ENCODE results near the gene CNTN4.
A peak's percentile ranks its signal among the peaks of the same experiment; 100 is the strongest.

Gene CNTN4

DNA sequence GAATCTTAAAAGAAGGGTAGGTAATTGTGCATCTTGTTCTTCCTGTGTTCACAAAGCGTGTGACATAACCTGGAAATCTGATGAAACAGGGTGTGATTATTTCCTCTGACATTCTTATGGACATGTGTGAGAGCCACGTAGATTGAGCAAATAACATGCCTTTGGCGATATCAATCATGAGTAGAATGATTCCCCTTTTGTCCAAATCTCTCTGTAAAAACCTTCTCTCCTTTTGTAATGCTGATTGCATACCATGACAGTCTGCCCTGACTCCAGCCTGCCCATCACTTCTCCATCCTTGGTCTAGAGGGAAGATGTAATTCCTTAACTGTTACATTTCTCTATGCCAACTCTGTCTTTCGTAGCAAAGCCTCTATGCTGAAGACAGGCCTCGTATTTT, 896.5 kb downstream of the CNTN4 start:
- H3K27ac ChIP-seq: no peak overlapping the region
- H4K20me1 ChIP-seq (ENCODE audit: insufficient read depth): no peaks in the 10 kb centered on the region
- H3K9ac ChIP-seq: no peak overlapping the region
- H3K27me3 ChIP-seq (ENCODE audit: insufficient read depth, low read depth): no peaks in the 10 kb centered on the region
- H3K79me2 ChIP-seq (ENCODE audit: insufficient read depth, low read depth): no peaks in the 10 kb centered on the region
- H3K4me3 ChIP-seq (IDR thresholded peaks at IDR 0.05; ENCODE audit: insufficient read depth, low read depth, low read length): no peak overlapping the region
- H3K4me1 ChIP-seq (ENCODE audit: low read depth, poor library complexity, severe bottlenecking): no peaks in the 10 kb centered on the region
- H3K4me2 ChIP-seq: no peak overlapping the region
- TF ChIP-seq, protein P1, sequence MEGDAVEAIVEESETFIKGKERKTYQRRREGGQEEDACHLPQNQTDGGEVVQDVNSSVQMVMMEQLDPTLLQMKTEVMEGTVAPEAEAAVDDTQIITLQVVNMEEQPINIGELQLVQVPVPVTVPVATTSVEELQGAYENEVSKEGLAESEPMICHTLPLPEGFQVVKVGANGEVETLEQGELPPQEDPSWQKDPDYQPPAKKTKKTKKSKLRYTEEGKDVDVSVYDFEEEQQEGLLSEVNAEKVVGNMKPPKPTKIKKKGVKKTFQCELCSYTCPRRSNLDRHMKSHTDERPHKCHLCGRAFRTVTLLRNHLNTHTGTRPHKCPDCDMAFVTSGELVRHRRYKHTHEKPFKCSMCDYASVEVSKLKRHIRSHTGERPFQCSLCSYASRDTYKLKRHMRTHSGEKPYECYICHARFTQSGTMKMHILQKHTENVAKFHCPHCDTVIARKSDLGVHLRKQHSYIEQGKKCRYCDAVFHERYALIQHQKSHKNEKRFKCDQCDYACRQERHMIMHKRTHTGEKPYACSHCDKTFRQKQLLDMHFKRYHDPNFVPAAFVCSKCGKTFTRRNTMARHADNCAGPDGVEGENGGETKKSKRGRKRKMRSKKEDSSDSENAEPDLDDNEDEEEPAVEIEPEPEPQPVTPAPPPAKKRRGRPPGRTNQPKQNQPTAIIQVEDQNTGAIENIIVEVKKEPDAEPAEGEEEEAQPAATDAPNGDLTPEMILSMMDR (conservative IDR thresholded peaks at IDR 0.05; ENCODE audit: low read depth, low read length): no peak
- H3K36me3 ChIP-seq (ENCODE audit: insufficient read depth): no peaks in the 10 kb centered on the region
- no peak overlapping the region for H2AFZ ChIP-seq (ENCODE audit: low read depth)

GRCh38 chr3:3005146-3005744, 906.6 kb downstream of the CNTN4 start:
- H4K20me1 ChIP-seq (ENCODE audit: insufficient read depth): no peaks in the 10 kb centered on the region
- no peak overlapping the region for H3K4me3 ChIP-seq (IDR thresholded peaks at IDR 0.05; ENCODE audit: insufficient read depth, low read depth, low read length)
- H3K4me1 ChIP-seq (ENCODE audit: low read depth, poor library complexity, severe bottlenecking): no peaks in the 10 kb centered on the region
- H3K4me2 ChIP-seq: no peak overlapping the region
- TF ChIP-seq, protein P1 (conservative IDR thresholded peaks at IDR 0.05; ENCODE audit: low read depth, low read length): no peak
- no peak overlapping the region for H3K9ac ChIP-seq
- no peak overlapping the region for H2AFZ ChIP-seq (ENCODE audit: low read depth)
- no peaks in the 10 kb centered on the region for H3K79me2 ChIP-seq (ENCODE audit: insufficient read depth, low read depth)
- H3K27me3 ChIP-seq (ENCODE audit: insufficient read depth, low read depth): no peaks in the 10 kb centered on the region
- H3K27ac ChIP-seq: no peak overlapping the region
- H3K36me3 ChIP-seq (ENCODE audit: insufficient read depth): no peaks in the 10 kb centered on the region

DNA sequence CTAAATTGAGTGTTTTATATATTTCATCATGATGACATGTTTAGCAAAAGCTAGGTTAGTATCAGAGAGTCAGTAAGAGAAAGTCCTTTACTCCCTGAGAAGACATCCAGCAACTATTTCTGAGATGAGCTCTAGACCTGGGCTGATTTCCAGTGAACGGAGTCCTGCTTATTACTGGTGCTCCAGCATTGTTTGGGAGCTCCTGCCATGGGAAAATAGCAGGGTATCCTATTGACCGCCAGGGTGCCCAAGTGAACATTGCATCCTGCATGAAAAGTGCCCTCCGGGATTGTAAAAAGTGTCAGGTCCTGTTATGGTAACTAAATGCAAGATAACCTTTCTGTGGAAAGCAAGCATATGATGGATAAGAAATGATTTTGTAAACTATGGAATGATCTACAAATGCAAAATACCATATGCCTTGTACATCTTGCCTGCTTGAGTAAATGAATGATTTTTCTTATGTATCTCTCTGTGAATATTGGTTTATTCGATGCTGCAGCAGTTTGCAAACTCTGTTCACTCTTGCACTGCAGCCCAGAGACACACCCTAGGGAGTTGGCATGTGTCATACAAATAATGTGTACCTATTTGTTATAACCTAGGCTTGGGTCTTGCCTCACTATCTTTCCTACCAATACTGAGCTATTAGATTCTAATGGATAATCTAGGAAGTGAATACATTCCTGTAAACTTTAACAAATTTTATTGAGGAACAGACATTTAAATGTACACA, 914.8 kb downstream of the CNTN4 start:
- TF ChIP-seq, protein P1 (conservative IDR thresholded peaks at IDR 0.05; ENCODE audit: low read depth, low read length): no peak
- Histone ChIP-seq H3K4me2 (no peak overlapping the region), H2AFZ (ENCODE audit: low read depth) (no peak overlapping the region), H3K79me2 (ENCODE audit: insufficient read depth, low read depth) (no peaks in the 10 kb centered on the region), H3K27ac (no peak overlapping the region), H3K9ac (no peak overlapping the region), H3K36me3 (ENCODE audit: insufficient read depth) (no peaks in the 10 kb centered on the region), H3K4me1 (ENCODE audit: low read depth, poor library complexity, severe bottlenecking) (no peaks in the 10 kb centered on the region), H3K4me3 (IDR thresholded peaks at IDR 0.05; ENCODE audit: insufficient read depth, low read depth, low read length) (no peak overlapping the region), H4K20me1 (ENCODE audit: insufficient read depth) (no peaks in the 10 kb centered on the region), H3K27me3 (ENCODE audit: insufficient read depth, low read depth) (no peaks in the 10 kb centered on the region)

- H3K4me1 ChIP-seq (ENCODE audit: low read depth, poor library complexity, severe bottlenecking): no peaks in the 10 kb centered on the region
Observed at GRCh38 chr3:3015185-3016089, 916.8 kb downstream of the CNTN4 start.

More at GRCh38 chr3:3015185-3016089, 916.8 kb downstream of the CNTN4 start:
- no peak overlapping the region for H2AFZ ChIP-seq (ENCODE audit: low read depth)
- H3K27me3 ChIP-seq (ENCODE audit: insufficient read depth, low read depth): no peaks in the 10 kb centered on the region
- H3K27ac ChIP-seq: no peak overlapping the region
- no peak overlapping the region for H3K4me3 ChIP-seq (IDR thresholded peaks at IDR 0.05; ENCODE audit: insufficient read depth, low read depth, low read length)
- H3K9ac ChIP-seq: no peak overlapping the region
- no peak overlapping the region for H3K4me2 ChIP-seq
- TF ChIP-seq, protein P1 (conservative IDR thresholded peaks at IDR 0.05; ENCODE audit: low read depth, low read length): peak; percentile 45
- no peaks in the 10 kb centered on the region for H3K36me3 ChIP-seq (ENCODE audit: insufficient read depth)
- H4K20me1 ChIP-seq (ENCODE audit: insufficient read depth): no peaks in the 10 kb centered on the region
- no peaks in the 10 kb centered on the region for H3K79me2 ChIP-seq (ENCODE audit: insufficient read depth, low read depth)

All from KMS-11 (cell line).